NCI-H146 (cell line): Measurements from ENCODE around the gene CCDC122.
"Not testable (repeated sequence)": the region's sequence is repeated elsewhere in the genome, so short reads cannot be mapped to it uniquely, and the experiment has no call there.

Experiments
- DNase-seq: peaks from one replicate; lab custom pipeline; 2025; lab: John Stamatoyannopoulos, UW

The CCDC122 gene

DNA sequence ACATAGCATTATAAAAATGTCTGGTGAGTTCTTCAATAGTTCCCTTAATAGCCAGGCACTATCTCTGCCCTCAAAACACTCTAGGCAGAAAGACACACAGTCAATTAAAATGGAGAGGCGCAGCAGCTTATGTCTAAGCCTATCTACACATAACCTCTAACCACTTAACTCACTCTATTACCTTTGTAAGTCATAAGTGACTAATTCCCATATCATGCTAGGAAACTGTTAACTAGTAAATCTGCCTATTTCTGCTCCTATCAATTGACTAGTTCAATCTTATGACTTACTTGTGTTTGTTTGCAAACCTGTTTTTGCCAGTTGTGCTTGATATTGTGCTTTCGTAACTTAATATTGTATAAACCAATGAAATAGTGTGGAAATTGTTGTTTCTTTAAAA is 3.2 kb downstream of the CCDC122 start:
- DNase-seq = no peak

DNA sequence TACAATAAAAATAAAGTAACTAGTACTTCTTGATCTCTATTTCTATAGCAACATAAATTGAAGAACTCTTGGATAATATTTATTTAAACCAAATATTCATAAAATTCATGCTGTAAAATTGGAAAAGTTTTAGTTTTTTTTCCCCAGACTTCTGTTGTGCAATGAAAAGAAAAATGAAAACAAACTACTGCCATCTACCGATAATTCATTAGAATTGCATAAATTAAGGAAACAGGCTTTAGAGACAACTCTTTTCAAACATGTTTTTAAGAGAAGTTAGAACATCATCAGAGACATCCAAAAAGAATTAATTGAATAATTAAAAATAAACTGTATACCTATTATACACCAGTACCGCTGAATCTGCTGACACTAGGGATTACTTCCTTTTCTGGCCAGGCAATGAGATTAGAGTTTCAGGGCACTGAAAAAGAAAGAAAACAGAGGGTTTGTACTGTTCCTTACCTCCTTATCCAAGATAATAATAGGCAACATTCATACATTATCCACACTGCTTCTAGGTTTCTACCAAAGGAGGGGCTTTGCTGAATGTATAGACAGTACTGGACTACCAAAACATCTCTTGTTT is 4.9 kb downstream of the CCDC122 start:
- DNase-seq = peak; percentile 11

DNA sequence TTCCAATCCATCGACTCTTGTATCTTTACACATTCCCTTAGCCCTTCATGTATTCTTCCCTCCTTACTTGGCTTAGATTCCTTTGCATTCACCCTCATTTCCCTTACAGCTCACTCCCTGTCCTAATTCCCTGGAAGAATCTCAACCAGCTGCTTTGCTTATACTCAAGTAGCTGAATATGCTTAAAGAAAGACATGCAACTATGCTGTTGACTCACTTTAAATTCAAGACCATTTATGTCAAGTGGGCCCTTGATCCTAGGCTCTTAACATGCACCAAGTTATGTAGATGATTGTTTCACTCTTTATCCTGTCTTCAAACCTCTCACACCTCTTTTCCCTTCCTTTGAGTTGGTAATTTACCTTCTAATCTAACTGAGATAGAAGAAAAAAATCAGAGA is 7.4 kb downstream of the CCDC122 start:
- no peak for DNase-seq

DNA sequence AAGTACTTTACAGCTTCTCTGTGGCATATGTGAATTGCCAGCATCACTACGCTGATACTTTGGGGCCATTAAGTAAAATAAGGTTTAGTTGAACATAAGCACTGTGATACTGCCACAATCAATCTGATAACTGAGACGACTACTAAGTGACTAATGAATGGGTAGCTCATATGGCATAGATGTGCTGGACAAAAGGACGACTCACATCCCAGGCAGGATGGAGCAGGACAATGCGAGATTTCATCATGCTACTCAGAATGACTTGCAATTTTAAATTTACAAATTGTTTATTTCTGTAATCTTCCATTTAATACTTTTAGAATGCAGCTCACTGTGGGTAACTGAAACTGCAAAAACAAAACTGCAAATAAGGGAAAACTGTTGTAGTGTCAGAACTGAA is 13.6 kb downstream of the CCDC122 start:
- DNase-seq = no peak

DNA sequence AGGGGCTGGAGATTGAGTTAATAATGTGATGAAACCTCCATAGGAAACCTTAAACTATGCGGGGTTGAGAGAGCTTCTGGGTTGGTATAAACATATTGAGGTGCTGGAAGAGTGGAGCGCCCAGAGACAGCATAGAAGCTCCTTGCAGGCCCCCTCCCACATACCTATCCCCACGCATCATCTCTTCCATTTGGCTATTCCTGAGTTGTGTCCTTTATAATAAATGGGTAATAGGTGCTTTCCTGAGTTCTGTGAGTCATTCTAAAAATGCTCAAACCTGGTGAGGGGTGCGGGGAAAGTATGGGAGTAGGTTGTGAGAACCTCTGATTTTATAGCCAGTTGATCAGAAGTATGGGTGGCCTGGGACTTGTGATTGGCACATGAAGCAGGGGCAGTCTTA is 14.6 kb downstream of the CCDC122 start:
- no peak for DNase-seq

DNA sequence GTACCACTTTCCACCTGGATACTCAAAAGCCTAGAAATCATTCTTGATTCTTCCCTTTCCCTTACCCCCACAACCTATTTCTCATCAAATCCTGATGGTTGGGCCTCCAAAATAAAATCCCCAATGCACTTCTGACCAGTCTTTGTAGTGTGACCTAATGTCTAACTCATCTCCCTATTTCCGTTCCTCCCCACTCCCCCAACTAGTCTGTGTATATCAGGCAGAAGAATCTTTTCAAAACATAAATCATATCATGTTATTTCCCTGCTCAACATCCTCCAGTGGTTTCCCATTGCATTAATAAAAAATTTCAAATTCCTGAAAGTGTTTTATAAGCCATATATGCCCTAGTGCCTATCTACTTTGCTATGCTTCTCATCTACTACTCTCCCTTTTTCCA is 17.7 kb downstream of the CCDC122 start:
- DNase-seq = no peak

DNA sequence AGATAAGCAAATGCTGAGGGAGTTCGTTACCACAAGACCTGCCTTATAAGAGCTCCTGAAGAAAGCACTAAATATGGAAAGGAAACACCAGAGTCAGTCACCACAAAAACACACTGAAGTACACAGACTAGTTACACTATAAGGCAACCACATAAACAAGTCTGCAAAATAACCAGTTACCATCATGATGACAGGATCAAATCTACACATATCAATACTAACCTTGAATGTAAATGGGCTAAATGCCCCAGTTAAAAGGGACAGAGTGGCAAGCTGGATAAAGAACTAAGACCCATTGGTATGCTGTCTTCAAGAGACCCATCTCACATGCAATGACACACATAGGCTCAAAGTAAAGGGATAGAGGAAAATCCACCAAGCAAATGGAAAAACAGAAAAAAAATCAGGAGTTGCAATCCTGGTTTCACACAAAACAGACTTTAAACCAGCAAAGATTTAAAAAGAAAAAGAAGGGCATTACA is 26.6 kb downstream of the CCDC122 start:
- no peak for DNase-seq

DNA sequence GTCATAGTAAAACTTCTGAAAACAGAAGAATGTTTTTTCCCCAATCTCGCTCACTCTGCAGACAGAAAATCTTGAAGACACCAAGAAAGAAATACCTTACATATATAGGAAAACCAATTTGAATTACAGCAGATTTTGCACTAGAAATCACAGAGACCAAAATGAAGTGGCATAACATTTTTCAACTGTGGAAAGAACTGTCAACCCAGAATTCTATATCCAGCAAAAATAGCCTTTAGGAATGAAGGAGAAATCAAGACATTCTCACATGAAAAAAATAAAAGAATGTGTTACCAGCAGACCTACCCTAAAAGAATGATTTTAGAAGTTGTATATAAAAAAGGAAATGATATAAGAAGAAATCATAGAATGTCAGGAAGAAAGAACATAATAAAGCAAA is 28.7 kb downstream of the CCDC122 start:
- no peak for DNase-seq

DNA sequence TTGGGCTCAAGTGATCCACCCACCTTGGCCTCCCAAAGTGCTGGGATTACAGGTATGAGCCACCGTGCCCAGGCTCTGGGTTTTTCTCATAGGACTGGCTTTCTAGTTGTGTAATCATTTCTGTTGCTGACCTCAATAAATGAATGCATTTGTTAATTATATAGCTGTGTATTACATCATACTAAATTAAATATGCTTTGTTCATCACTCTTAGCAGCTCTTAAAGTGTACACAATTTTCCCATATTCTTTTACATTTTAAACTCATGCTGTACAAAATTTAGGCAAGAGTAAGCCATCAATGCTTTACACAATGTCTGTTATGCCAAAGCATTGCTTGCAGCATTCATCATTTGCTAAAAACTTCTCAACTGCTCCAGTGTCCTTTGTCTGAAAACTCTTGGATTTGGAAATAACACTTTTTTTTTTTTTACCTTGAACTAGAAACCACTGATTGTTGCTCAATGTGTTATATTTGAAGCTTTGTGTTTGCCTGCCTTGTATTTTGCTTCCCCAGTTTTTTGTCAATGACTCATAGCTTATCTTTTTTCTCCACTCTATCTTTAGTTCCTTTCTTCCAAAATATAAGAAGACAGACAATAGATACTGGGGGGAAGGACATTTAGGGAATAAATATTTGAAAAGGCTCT is 31.4 kb downstream of the CCDC122 start:
- no peak for DNase-seq

DNA sequence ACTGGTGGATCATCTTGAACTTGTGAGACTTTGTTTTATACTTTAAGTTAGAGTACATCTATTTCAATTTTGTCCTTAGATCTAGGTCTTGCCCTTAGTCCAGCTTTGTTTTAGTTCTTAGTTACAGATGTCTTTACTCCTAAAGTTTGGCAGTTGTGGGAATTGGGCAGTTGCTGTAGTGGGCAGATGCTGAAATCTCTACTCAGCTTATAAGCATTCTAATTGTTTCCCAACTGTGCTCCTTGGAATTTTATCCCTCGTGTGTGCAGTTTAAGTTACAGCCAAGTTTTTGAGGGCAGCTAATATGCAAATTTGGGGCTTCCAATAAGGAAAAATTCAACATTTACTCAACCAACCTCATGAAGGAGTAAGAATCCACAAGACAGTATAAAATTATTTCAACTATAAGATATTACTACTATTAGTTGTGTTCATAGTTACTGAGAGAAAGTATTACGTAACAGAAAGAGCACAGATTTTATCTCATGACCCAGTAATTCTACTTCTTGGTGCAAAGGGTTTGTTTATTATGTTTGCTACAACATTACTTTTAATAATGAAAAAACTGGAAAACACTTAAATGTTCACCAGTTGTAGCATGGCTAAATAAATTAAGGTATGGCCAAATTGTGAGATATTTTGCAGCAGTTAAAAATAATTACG is 32.9 kb downstream of the CCDC122 start:
- no peak for DNase-seq

DNA sequence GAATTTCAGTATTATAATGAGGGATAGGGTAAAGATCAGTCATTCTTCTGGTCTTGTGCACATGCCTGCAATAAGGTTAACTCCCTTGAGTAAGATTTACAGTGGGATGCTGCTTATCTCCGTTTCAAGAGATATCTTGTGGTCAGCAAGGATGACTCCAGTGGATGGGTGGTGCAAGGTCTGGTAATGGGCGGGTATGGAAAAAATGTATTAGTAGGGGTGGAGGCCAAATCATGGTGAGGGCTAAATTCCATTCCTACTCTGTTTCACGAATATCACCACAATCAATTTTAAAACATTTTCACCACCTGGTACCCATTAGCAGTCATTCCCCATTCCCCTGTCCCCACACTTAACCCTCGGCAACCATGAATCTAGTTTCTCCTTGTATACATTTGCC is 40.6 kb downstream of the CCDC122 start:
- no peak for DNase-seq

DNA sequence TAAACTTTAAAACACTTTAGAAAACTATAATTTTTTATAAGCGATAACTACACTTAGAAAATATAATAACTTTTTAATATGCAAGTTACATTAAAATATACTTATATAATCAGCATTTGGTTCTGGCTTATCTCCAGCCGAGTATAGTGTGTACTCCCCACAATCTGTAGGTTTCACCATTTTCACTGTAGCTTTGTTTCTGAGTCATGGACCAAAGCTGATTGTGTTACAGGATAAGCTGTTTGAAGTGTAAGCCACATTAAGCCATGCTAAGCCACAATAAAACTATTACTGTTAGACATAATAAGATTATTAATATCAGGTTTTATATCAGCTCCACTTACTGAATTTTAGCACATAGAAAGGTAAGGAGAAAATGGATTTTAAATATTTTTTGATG is 43.8 kb downstream of the CCDC122 start:
- no peak for DNase-seq

DNA sequence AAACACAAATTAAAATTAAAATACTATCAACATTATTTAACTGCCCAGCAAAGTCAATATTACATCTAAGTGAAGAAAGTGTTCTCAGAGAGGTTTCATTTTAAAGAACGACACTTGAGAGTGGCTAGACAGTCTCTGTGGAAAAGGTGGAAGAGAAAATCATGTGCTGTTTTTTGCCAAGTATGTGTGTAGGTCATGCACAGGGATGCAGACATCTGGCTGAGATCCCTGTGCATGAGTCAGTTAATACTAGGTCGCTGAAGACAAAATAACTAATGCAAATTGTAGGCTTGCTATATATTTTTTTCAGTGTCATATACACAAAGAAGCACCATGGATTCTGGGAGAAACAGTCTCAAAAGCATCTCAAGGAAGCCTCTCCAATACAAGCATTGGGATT is 48.5 kb downstream of the CCDC122 start:
- DNase-seq = no peak

DNA sequence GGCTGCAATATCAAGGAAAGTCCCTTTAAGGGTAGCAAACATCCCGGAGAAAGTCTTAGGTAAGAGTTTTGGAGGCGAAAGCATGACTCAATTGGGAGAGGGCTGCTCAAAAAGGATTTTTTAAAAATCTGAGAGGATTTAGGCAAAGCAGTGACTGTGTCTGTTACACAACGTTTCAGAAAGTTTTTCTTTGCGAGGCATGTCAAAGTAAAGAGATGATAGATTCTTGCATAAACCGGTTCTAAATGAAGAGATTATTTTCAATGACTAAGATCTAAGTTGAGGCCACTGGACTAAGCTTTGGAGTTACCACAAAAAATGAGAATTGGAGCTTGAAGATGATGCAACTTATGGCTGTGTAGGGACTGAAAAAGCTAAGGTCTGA is 49.1 kb downstream of the CCDC122 start:
- no peak for DNase-seq

DNA sequence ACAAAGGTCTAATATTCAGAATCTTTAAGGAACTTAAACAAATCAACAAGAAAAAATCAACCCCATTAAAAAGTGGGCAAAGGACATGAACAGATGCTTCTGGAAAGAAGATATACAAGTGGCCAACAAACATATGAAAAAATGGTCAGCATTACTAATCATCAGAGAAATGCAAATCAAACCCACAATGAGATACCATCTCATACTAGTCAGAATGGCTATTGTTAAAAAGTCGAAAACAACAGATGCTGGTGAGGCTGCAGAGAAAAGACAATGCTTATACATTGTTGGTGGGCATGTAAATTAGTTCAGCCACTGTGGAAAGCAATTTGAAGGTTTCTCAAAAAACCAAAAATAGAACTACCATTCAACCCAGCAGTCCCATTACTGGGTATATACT is 54.9 kb downstream of the CCDC122 start:
- not testable (repeated sequence) for DNase-seq

DNA sequence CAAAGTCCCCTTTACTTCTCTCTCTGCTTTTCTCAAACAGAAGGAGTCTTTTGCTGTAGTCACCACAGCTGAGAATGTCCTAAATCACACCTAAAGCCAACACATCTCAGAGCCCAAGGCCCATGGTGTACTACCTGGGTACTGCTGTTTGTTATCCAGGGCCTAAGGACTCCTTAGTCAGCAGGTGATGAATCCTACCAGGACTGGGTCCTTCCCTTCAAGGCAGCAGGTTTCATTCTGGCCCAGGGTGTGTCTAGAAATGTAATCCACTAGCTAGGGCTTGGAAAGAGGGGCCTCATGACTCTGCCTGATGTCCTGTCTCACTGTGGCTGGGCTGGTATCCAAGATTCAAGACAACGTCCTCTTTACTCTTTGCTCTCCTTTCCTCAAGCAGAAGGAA is 56.6 kb downstream of the CCDC122 start:
- no peak for DNase-seq

DNA sequence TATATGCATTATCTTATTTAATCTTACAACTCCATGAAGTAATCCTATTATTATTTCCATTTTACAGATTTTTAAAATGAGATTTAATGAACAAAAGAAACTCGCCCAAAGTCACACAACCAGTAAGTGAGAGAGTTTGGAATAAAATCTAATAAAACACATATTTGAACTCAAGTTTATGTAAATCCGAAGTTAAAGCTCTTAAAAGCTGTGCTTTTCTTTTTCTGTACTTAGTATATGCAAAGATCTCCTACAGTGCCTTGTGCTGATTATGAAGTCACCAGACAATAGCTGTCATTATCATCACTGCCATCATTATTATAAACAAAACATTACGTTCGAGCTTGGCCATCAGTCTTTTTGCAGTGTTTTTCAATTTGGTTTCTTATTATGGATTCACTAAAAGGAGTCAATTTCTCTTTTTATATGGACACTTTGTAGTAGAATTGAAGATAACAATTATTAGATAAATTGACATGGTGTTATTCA is 63.1 kb downstream of the CCDC122 start:
- peak; percentile 19 for DNase-seq

DNA sequence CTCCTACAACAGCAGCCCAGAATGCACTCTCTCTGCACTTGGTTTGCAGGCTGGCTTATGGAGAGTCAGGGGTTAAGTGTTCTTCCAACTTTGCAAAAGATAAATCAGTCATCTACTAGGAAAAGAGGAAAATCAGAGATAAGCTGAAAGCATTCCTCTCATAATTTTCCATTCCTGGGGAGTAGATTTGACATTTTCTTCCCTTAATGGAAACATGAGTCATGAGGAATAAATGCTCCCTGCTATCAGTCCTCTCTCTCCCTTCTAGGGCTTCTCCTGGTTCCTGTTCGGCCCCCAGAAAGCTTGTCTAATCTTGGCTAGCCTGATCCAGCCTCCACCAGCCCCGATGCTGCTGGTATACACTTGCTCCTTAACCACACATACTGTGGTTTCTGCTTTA is 64.3 kb downstream of the CCDC122 start:
- no peak for DNase-seq

DNA sequence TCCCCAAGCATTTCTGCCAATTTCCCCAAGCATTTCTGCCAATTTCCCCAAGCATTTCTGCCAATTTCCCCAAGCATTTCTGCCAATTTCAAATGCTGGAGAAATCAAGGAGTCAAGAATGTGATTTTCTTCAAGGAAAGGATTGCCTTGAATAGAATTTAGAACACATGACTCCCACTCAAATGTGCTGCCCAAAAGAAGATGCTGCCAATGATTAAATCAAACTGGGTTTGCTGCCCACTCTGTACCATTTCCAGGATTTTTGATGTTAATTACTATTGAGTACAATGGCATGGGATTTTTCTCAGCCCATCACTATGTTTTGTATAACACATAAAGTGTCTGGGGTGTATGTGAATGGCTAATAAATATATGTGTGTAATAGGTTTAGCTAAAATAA is 70.9 kb downstream of the CCDC122 start:
- DNase-seq = no peak

DNA sequence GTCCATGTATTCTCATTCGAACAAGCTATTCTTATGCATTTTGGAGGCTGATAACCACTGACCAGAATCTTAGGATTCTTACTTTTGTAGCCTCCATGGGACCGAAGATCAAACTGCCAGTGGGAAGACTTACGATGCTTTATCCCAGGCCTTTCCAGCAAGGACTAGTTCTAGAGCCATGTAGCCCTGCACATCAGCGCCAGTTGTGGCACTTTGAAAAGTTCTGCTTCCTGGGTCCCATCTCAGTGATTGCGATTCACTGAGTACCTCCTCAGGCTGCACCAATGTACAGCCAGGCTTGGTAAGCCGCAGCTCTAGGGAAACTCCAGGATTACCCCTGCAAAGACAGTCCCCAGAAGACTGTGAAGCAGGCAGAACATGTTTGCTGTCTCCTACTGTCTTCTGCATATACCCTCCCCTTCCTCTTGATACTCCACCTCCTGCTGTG is 73.8 kb downstream of the CCDC122 start:
- no peak for DNase-seq

DNA sequence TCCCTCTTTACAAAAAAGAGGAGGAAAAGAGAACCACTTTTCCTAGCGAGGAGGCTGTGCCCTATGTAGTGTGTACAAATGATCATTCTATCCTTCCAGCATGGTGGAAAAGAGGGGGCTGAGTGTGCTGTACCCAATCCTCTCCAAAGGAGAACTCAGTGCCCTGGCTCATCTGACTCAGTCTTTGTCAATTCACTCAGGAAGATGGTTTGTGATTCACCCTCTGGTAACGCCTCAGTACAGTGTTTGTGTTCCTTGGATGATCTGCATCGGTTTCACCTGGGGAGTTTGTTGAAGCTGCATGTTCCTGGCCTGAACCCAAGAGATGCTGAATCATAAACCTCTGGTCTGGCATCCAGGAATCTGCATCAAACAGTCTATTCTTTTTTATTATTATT is 74.5 kb downstream of the CCDC122 start:
- DNase-seq = peak; percentile 20

DNA sequence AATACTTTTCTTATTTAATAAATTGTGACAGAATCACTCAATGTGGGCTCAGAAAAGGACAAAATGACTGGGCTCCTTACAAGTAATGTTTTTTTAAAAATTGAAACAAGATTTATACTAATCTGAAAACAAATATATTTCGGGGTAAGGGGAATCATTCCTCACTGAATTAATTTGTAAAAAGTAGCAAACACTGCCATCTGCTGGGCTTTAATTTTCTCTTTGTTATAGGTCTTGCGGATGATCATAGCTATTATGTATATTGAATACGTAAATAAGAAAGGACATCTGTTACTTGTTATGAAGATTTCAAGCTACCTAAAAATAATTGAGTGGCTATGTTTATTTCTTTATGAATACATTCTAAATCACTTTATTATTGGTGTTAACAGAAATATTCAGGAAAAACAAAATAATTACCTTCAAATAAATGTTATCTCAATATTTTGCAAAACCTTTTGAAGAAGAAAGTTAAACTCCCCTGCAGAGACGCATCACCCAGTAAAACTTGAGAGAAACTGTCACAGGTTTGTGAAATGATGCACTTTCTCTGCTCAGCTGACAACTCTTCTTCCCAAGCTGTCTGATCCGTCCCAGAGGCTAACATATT is 75.0 kb downstream of the CCDC122 start:
- DNase-seq = peak; percentile 67

DNA sequence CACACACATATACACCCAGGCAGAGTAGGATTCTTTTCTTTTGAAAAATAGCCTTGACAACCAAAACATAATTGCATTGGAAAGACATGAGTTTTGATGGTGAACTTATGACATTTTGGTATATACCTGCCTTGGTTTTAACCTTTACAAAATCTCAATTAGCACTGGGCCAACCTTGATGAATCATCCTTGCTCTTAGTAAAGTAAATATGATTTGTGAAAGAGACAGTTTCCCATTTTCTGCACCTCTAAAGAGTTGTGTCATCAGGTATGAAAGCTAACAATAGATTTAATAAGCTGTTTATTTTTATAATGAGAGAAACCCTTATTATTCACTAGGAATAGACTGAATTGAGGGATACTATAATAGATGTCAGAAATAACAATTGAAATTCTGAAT is 77.0 kb downstream of the CCDC122 start:
- peak; percentile 64 for DNase-seq
